ENCODE measurements around the gene SARM1. TPM values are rescaled to one million over a fixed set of nuclear protein-coding genes. Genes with fewer than 3 reads are reported as not detected.

SARM1 gene
- total RNA-seq, 1 experiment from 2014 or later: 23.2 TPM

- no peak for DNase-seq (ENCODE audit: low spot score)
Observed at GRCh38 chr17:28368915-28369683, 2.4 kb upstream of the SARM1 start.

DNA sequence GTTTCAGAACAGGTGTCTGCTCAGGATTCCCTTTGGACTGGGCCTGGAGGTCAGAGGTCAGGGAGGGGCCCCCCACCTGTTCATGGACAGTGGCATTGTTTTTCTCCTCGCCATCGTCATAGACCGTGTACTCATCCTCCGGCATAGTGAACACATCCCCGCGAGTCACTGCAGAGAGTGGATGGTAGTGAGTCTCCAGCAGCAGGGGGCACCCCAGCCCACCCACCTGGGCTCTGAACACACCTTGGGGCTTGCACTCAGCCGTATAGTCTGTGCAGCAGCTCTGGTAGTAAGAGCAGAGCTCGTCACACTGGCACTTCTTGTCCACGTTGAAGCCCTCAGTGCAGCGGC, 1.8 kb upstream of the SARM1 start:
- no peak for DNase-seq (ENCODE audit: low spot score)

GRCh38 chr17:28370035-28370743, 1.3 kb upstream of the SARM1 start, which contains the start of gene VTN:
TSS of gene VTN (minus strand) at chr17:28370307. CDS start at chr17:28370203, 104 bp downstream.
- peak; percentile 72 for DNase-seq (ENCODE audit: low spot score)

DNA sequence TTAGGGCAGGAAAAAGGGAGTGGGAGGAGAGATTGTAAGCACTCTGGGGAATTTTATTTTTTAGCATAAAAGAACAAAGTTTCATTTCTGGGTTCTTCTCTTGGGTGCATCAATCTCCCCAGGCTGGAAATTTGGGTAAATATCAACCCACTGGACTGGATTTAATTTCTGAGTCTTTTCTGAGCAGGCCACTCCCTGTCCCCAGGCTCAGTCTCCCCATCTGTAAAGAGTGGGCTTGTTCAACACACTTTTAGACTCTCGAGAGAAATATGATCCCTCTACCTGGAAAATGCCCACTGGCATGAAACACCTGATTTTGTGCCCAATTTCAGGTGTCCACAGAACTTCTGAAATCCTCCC, 770 bp upstream of the SARM1 start:
- no peak for DNase-seq (ENCODE audit: low spot score)

DNA sequence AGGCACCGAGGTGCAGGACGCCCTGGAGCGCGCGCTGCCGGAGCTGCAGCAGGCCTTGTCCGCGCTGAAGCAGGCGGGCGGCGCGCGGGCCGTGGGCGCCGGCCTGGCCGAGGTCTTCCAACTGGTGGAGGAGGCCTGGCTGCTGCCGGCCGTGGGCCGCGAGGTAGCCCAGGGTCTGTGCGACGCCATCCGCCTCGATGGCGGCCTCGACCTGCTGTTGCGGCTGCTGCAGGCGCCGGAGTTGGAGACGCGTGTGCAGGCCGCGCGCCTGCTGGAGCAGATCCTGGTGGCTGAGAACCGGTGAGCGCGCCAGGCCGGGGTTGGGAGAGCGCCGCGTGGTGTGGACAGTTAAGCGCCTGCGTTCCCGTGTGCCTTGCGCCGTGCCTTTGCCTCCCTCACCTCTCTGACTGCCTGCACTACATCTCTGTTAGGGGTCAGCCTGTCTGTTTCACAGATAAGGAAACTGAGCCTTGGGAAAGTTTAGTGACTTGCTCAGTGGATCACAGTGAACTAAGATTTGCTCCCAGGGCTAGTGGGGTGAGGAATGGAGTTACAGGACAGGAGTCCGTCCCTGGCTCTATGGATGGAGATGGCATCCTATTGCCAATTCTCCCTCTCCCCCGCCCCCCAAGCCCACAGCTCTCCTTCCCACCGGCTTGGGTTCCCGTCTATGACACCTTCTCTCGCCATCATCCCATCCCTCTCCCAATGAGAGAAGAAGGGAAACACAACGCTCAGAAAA, 880 bp downstream of the SARM1 start:
- DNase-seq (ENCODE audit: low spot score): no peak

DNA sequence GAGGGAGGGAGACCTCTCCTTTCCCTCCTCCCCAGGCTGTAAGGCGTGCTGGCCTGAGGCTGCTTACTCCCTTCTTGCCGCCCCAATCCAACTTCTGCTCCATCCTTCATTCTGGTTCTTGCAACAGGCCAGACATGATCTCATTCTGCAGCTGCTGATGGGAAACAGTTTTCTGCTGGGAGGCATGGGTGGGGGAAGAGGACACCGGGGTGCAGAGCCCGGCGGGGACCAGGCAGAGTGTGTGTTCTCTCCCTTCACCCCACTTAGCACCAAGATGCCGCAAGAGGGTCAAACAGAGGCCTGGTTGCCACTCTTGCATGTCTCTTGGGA, 1.4 kb downstream of the SARM1 start:
- no peak for DNase-seq (ENCODE audit: low spot score)

DNA sequence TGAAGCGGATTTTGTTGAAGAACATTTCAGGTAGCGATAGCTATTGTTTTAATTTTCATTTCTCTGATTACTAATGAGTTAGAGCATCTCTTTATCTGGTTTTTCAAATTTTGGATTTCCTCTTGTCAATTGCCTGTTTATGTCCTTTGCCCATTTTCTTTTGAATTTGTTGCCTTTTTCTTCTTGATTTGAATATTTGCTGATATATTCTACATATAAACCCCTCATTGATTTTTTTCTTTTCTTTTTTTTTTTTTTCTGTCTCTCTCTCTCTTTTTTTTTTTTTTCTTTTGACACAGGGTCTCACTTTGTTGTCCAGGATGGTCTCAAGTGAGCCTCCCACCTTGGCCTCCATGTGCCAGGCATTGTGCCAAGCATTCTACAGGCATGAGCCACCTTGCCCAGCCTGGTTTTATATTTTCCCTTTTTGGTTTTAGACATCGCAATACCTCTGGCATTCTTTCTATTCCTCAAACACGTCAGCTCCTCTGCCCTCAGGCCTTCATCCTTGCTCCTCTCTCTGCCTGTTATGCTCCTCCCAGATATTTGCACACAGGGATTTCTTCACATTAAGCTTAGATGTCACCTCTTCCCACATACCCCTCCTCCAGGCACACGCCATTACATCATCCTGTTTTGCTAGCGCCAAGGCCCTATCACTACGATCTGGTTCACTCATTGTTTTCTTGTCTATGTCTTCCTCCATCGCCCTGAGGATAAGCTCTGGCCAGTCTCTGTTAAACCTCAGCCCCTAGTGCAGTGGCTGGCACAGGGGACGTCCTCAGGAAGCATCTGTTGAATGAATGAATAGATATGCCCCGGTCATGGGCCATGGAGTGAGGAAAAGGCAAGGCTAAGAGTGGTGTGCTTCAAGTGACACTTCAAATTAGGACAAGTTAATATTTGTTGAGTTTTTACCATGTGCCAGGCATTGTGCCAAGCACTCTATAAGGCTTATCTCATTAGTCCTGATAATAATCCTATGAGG, 8.6 kb downstream of the SARM1 start:
- DNase-seq (ENCODE audit: low spot score): no peak

DNA sequence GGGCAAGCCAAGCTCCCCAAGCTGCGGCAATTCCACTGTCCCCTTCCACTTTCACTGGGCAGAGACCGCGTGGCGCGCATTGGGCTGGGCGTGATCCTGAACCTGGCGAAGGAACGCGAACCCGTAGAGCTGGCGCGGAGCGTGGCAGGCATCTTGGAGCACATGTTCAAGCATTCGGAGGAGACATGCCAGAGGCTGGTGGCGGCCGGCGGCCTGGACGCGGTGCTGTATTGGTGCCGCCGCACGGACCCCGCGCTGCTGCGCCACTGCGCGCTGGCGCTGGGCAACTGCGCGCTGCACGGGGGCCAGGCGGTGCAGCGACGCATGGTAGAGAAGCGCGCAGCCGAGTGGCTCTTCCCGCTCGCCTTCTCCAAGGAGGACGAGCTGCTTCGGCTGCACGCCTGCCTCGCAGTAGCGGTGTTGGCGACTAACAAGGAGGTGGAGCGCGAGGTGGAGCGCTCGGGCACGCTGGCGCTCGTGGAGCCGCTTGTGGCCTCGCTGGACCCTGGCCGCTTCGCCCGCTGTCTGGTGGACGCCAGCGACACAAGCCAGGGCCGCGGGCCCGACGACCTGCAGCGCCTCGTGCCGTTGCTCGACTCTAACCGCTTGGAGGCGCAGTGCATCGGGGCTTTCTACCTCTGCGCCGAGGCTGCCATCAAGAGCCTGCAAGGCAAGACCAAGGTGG, 9.8 kb downstream of the SARM1 start:
- no peak for DNase-seq (ENCODE audit: low spot score)

GRCh38 chr17:28384281-28385036, 13.0 kb downstream of the SARM1 start:
- DNase-seq (ENCODE audit: low spot score): no peak

DNA sequence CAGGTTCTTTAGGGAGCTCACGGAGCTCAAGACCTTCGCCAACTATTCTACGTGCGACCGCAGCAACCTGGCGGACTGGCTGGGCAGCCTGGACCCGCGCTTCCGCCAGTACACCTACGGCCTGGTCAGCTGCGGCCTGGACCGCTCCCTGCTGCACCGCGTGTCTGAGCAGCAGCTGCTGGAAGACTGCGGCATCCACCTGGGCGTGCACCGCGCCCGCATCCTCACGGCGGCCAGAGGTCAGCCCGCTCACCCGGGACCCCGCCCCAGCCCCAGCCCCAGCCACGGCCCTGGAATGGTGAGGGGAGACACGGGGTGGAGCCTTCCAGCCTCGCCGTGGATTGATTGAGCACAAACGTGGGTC, 13.5 kb downstream of the SARM1 start:
- no peak for DNase-seq (ENCODE audit: low spot score)

DNA sequence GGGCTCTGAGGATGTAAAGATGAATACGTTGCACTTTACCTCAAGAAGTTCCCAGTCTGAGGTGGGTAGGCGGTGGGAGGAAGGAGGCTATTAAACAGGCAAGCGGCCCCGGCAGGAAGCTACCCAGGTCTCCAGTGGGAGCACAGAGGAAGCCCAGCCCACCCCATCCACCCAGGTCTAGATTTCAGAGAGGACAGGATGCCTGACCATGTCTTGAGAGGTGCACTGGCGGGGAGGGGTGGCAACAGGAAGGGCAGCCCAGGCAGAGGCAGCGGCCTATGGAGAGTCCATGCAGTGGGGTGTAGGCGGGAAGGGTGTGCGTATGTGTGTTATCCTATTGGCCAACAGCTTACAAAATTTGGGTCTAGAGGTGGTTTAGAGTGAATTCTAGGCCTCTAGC, 13.9 kb downstream of the SARM1 start:
- no peak for DNase-seq (ENCODE audit: low spot score)

DNA sequence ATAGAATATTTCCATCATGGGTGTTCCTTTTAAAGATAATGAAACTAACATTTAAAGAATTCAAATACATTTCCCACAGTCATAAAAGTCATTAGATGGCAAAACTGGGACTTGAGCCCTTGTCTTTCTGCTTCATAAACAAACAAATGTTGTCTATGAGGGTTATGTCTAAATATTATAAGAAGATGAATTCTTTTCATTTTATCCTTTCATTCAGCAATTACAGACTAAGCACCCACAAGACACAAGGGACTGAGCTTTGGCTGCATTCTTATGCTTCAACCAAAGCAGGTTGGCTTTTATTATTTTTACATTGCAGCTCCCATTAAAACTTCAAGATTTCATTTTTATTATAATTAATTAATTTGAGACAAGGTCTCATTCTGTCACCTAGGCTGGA, 14.9 kb downstream of the SARM1 start:
- no peak for DNase-seq (ENCODE audit: low spot score)

DNA sequence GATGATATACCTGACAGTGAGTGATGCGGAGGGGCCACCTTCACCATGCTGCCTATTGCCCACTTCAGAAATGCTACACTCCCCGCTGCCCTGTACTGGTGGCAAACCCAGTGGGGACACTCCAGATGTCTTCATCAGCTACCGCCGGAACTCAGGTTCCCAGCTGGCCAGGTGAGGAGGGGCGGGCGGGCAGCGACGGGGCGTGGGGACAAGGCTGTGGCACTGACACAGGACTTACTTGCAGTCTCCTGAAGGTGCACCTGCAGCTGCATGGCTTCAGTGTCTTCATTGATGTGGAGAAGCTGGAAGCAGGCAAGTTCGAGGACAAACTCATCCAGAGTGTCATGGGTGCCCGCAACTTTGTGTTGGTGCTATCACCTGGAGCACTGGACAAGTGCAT, 16.6 kb downstream of the SARM1 start:
- no peak for DNase-seq (ENCODE audit: low spot score)

GRCh38 chr17:28390141-28390540, 18.6 kb downstream of the SARM1 start:
- no peak for DNase-seq (ENCODE audit: low spot score)

DNA sequence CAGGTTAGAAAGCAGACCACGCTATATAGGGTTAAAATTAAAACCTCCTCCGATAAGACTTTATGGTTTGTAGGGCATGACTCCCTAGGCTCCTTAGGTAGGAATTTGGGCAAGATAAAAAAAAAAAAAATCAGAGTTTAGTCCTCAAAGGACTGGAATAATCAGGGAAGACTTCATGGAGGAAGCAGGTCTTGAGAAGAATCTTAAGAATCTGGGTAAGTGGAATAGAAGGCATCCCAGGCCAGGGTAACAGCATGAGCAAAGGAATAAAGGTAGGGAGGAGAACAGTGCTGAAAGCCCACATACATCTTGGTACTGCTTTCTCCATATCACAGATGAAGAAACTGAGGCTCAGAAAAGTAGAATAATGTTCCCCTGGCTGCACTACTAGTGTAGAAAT, 19.1 kb downstream of the SARM1 start:
- DNase-seq (ENCODE audit: low spot score): no peak

GRCh38 chr17:28390984-28391383, 19.5 kb downstream of the SARM1 start:
- DNase-seq (ENCODE audit: low spot score): no peak

DNA sequence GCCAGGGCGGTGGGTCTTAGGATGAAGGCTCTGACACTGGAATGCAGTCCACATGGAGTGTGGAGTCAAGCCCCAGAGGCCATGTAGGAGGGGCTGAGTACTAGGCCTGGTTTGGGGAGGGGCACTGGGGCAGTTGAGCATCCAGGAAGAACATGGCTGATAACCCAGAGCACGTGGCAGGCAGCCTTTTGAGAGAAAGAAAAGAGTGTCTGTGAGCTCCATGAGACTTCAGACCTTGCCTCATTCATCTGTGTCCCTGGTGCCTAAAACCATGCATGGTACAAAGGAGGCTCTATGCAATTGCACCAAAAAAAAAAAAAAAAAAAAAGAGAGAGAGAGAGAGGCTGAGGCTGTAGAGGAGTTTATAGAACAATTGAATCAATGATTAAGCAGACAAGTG, 19.9 kb downstream of the SARM1 start:
- DNase-seq (ENCODE audit: low spot score): no peak

DNA sequence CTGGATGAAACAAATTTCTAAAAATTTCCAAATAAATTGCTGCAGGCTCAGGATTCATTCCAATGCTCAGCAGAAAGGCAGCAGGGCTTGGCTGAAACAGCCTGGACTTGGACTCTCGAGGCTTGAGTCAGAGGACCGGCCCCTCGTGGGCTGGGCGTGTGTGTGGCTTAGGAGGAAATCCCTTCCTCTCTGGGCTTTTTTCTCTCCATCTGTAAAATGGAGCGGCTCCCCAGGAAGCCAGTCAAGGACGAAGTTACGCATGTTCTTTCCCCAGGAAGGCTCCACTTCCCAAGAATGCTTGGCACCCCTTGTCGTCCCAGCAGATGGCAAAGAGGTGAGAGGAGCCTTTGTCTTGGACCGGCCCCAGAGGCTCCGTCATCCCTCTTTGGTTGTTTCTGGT, 21.0 kb downstream of the SARM1 start:
- DNase-seq (ENCODE audit: low spot score): no peak

GRCh38 chr17:28394337-28395116, 23.0 kb downstream of the SARM1 start:
- DNase-seq (ENCODE audit: low spot score): peak; percentile 53

GRCh38 chr17:28395426-28395825, 23.9 kb downstream of the SARM1 start:
- DNase-seq (ENCODE audit: low spot score): no peak

Measured in A172 (cell line).